Neural progenitor cell (in vitro differentiated cells): ENCODE measurements around the gene FSTL4. TPM values are rescaled to one million over a fixed set of nuclear protein-coding genes. Genes with fewer than 3 reads are reported as not detected.

ENCODE experiments used
- DNase-seq: peaks from one replicate; pipeline ENCODE4 v3.0.0-alpha.2; 2016; ENCODE audit warnings: low spot score
- H2AFZ ChIP-seq: fragments of 200-600 bp; sonication (generic); replicated peaks from 2 replicates; pipeline ENCODE4 v1.6.1; 2016; ENCODE audit warnings: antibody characterized with exemption
- H3F3A ChIP-seq: fragments of 200-600 bp; sonication (generic); 2 replicates; pipeline ENCODE4 v1.6.1; 2016; ENCODE audit warnings: antibody characterized with exemption, low read depth
- H3K27ac ChIP-seq: fragments of 200-600 bp; sonication (generic); 2 replicates; pipeline ENCODE4 v1.5.1; 2016; ENCODE audit warnings: mild to moderate bottlenecking
- H3K27me3 ChIP-seq: fragments of 200-600 bp; sonication (generic); 2 replicates; pipeline ENCODE4 v1.6.1; 2016; ENCODE audit warnings: mild to moderate bottlenecking, moderate library complexity
- H3K36me3 ChIP-seq: fragments of 200-600 bp; sonication (generic); 2 replicates; pipeline ENCODE4 v1.5.1; 2016
- H3K4me1 ChIP-seq: fragments of 200-600 bp; sonication (generic); 2 replicates; pipeline ENCODE4 v1.6.1; 2016; ENCODE audit warnings: mixed run types
- H3K4me2 ChIP-seq: fragments of 200-600 bp; sonication (generic); 2 replicates; pipeline ENCODE4 v1.6.1; 2016
- H3K4me3 ChIP-seq: fragments of 200-600 bp; sonication (generic); 2 replicates; pipeline ENCODE4 v1.5.1; 2016
- H3K79me2 ChIP-seq: fragments of 200-600 bp; sonication (generic); 2 replicates; pipeline ENCODE4 v1.6.1; 2016; ENCODE audit warnings: low read depth
- H3K9ac ChIP-seq: fragments of 200-600 bp; sonication (generic); 2 replicates; pipeline ENCODE4 v1.6.1; 2016
- H3K9me3 ChIP-seq: fragments of 200-600 bp; sonication (generic); 2 replicates; pipeline ENCODE4 v1.5.1; 2016; ENCODE audit warnings: low read depth
- H4K20me1 ChIP-seq: fragments of 200-600 bp; sonication (generic); 2 replicates; pipeline ENCODE4 v1.6.1; 2016; ENCODE audit warnings: low read depth
- H3K27ac Mint-ChIP-seq: 3 replicates; pipeline ENCODE4 v1.8.0; 2021; ENCODE audit warnings: mixed read lengths
- H3K27me3 Mint-ChIP-seq: 2 replicates; pipeline ENCODE4 v1.8.0; 2022; ENCODE audit warnings: low read depth, mild to moderate bottlenecking, inconsistent platforms, moderate library complexity, mixed read lengths; ENCODE audit not compliant: insufficient read depth
- H3K36me3 Mint-ChIP-seq: 3 replicates; pipeline ENCODE4 v1.8.0; 2021; ENCODE audit warnings: mixed read lengths
- H3K4me1 Mint-ChIP-seq: 3 replicates; pipeline ENCODE4 v1.8.0; 2021; ENCODE audit warnings: mixed read lengths
- H3K4me3 Mint-ChIP-seq: 3 replicates; pipeline ENCODE4 v1.8.0; 2021; ENCODE audit warnings: mild to moderate bottlenecking, moderate library complexity, mixed read lengths
- H3K9me3 Mint-ChIP-seq: 3 replicates; pipeline ENCODE4 v1.8.0; 2020; ENCODE audit warnings: mixed read lengths
- CTCF ChIP-seq: fragments of 200-600 bp; sonication (generic); IDR thresholded peaks from 2 replicates; pipeline ENCODE4 v1.5.1; 2017; ENCODE audit warnings: antibody characterized with exemption, mild to moderate bottlenecking
- EZH2 ChIP-seq: fragments of 200-600 bp; sonication (generic); IDR thresholded peaks from 2 replicates; pipeline ENCODE4 v1.6.1; 2017; ENCODE audit warnings: antibody characterized with exemption, mild to moderate bottlenecking, moderate library complexity
- EZH2phosphoT487 ChIP-seq: fragments of 200-600 bp; sonication (generic); IDR thresholded peaks from 2 replicates; pipeline ENCODE4 v1.6.1; 2017; ENCODE audit warnings: antibody characterized with exemption
- total RNA-seq: library from RNA; depleted of rRNA; stranded (reverse); fragments of >200 nt; gene quantifications from 2 replicates; pipeline ENCODE4 v1.2.3, GENCODE V29; 2015; ENCODE audit warnings: low replicate concordance

The FSTL4 gene
- total RNA-seq, 1 donor from 2014 or later, result 0.95 TPM

- Histone ChIP-seq H3K4me1 (peaks cover 3% of the 10 kb centered on the region), H3K4me2 (no peak overlapping the region), H3K27me3 (no peaks in the 10 kb centered on the region), H3K9ac (no peak overlapping the region), H3K27ac (no peak overlapping the region), H3F3A (no peaks in the 10 kb centered on the region), H3K79me2 (no peaks in the 10 kb centered on the region), H3K9me3 (no peaks in the 10 kb centered on the region), H4K20me1 (no peaks in the 10 kb centered on the region), H2AFZ (no peak overlapping the region), H3K4me3 (no peak overlapping the region), H3K36me3 (no peaks in the 10 kb centered on the region)
- peaks cover 4% of the 10 kb centered on the region for H3K27me3 Mint-ChIP-seq
- H3K36me3 Mint-ChIP-seq, result no peaks in the 10 kb centered on the region
- H3K9me3 Mint-ChIP-seq, result no peaks in the 10 kb centered on the region
- no peak overlapping the region for H3K4me3 Mint-ChIP-seq
- H3K27ac Mint-ChIP-seq, result no peak overlapping the region
- no peak for DNase-seq
- no peaks in the 10 kb centered on the region for H3K4me1 Mint-ChIP-seq
- no peak for TF ChIP-seq CTCF
- TF ChIP-seq EZH2phosphoT487, result no peak
- TF ChIP-seq EZH2, result no peak
These were observed 30.4 kb downstream of the FSTL4 start for GRCh38 chr5:133581918-133582317.

GRCh38 chr5:133581348-133581747, 31.0 kb downstream of the FSTL4 start:
- Mint-ChIP-seq H3K36me3 (no peaks in the 10 kb centered on the region), H3K4me1 (no peaks in the 10 kb centered on the region), H3K4me3 (no peak overlapping the region), H3K27me3 (peaks cover 4% of the 10 kb centered on the region), H3K27ac (no peak overlapping the region), H3K9me3 (no peaks in the 10 kb centered on the region)
- H3K4me1 ChIP-seq, result peaks cover 3% of the 10 kb centered on the region
- DNase-seq, result no peak
- H3K4me2 ChIP-seq, result no peak overlapping the region
- H3K9me3 ChIP-seq, result no peaks in the 10 kb centered on the region
- H3K36me3 ChIP-seq, result no peaks in the 10 kb centered on the region
- no peak overlapping the region for H3K4me3 ChIP-seq
- H3K27me3 ChIP-seq, result no peaks in the 10 kb centered on the region
- no peak overlapping the region for H3K27ac ChIP-seq
- TF ChIP-seq EZH2, result no peak
- no peak for TF ChIP-seq CTCF
- no peak for TF ChIP-seq EZH2phosphoT487
- H2AFZ ChIP-seq, result no peak overlapping the region
- no peaks in the 10 kb centered on the region for H4K20me1 ChIP-seq
- H3F3A ChIP-seq, result no peaks in the 10 kb centered on the region
- no peaks in the 10 kb centered on the region for H3K79me2 ChIP-seq
- no peak overlapping the region for H3K9ac ChIP-seq

GRCh38 chr5:133580618-133581017, 31.7 kb downstream of the FSTL4 start:
- Histone ChIP-seq H3K9ac (no peak overlapping the region), H3K4me2 (no peak overlapping the region), H3K27ac (no peak overlapping the region), H3K4me1 (peaks cover 3% of the 10 kb centered on the region), H4K20me1 (no peaks in the 10 kb centered on the region), H3K36me3 (no peaks in the 10 kb centered on the region), H3K79me2 (no peaks in the 10 kb centered on the region), H3K9me3 (no peaks in the 10 kb centered on the region), H2AFZ (no peak overlapping the region), H3K27me3 (no peaks in the 10 kb centered on the region), H3K4me3 (no peak overlapping the region), H3F3A (no peaks in the 10 kb centered on the region)
- peaks cover 4% of the 10 kb centered on the region for H3K27me3 Mint-ChIP-seq
- H3K9me3 Mint-ChIP-seq, result no peaks in the 10 kb centered on the region
- no peak for TF ChIP-seq EZH2phosphoT487
- TF ChIP-seq CTCF, result no peak
- no peak for TF ChIP-seq EZH2
- no peaks in the 10 kb centered on the region for H3K36me3 Mint-ChIP-seq
- DNase-seq, result no peak
- H3K4me1 Mint-ChIP-seq, result no peaks in the 10 kb centered on the region
- H3K4me3 Mint-ChIP-seq, result no peak overlapping the region
- H3K27ac Mint-ChIP-seq, result no peak overlapping the region
